H1 (cell line): Measurements from ENCODE around the gene EIPR1.

Source experiments
- BRCA1 ChIP-seq: IDR thresholded peaks from 2 replicates; pipeline ENCODE4 v1.6.1; 2012; ENCODE audit warnings: low read depth, low read length, improper control_type of control experiment
- CEBPB ChIP-seq: IDR thresholded peaks from 2 replicates; pipeline ENCODE4 v1.6.1; 2012; ENCODE audit warnings: low read depth, low read length
- CTCF ChIP-seq, 3 experiments: IDR thresholded peaks; 1 replicate in 2 of 3; 2 replicates in 1 of 3; pipeline versions ENCODE4 v1.5.1 to v1.6.1; 2011; ENCODE audit warnings: low read length in 3 of 3, mild to moderate bottlenecking in 3 of 3, inconsistent platforms in 2 of 3, low read depth in 1 of 3, moderate library complexity in 1 of 3; ENCODE audit not compliant: insufficient read depth in 1 of 3; ENCODE audit errors: control extremely low read depth in 1 of 3
- EZH2 ChIP-seq: fragments of 200-600 bp; sonication (generic); IDR thresholded peaks from 2 replicates; pipeline ENCODE4 v1.7.1; 2012; ENCODE audit warnings: low read depth, mild to moderate bottlenecking, moderate library complexity, low read length, inconsistent platforms; ENCODE audit not compliant: severe bottlenecking
- JUND ChIP-seq: IDR thresholded peaks from 2 replicates; pipeline ENCODE4 v1.6.1; 2011; ENCODE audit warnings: mild to moderate bottlenecking, improper control_type of control experiment, low read length
- KDM5A ChIP-seq: fragments of 200-600 bp; IDR thresholded peaks from 2 replicates; pipeline ENCODE4 v1.7.1; 2012; ENCODE audit warnings: mild to moderate bottlenecking, low read length, inconsistent platforms, mixed read lengths
- MAFK ChIP-seq: IDR thresholded peaks from 2 replicates; pipeline ENCODE4 v1.6.1; 2012; ENCODE audit warnings: low read depth, mild to moderate bottlenecking, improper control_type of control experiment, low read length
- POLR2AphosphoS5 ChIP-seq: IDR thresholded peaks from 2 replicates; pipeline ENCODE4 v1.6.1; 2011; ENCODE audit warnings: low read depth, low read length
- RFX5 ChIP-seq: IDR thresholded peaks from 2 replicates; pipeline ENCODE4 v1.6.1; 2011; ENCODE audit warnings: low read depth, low read length, improper control_type of control experiment, borderline replicate concordance

- TF ChIP-seq POLR2AphosphoS5, result no peak
- no peak for TF ChIP-seq CTCF (IDR thresholded peaks at IDR 0.05; ENCODE audit: control extremely low read depth in 1 of 3, insufficient read depth in 1 of 3, low read depth in 1 of 3, low read length in 3 of 3)
- TF ChIP-seq EZH2, result no peak
- no peak for TF ChIP-seq MAFK
- TF ChIP-seq RFX5, result no peak
- no peak for TF ChIP-seq KDM5A
- TF ChIP-seq CEBPB, result no peak
- no peak for TF ChIP-seq JUND
- TF ChIP-seq BRCA1, result no peak
Observed at GRCh38 chr2:3336844-3337243, 40.8 kb downstream of the EIPR1 start.
